HL-60 (cell line): ENCODE measurements around the gene DDR2.

Source experiments
- CTCF ChIP-seq: IDR thresholded peaks from one replicate; pipeline ENCODE4 v1.5.1; 2011; ENCODE audit warnings: low read length, control low read depth, inconsistent platforms; ENCODE audit not compliant: insufficient read depth
- TF ChIP-seq, protein P1 (sequence below): IDR thresholded peaks from 2 replicates; pipeline ENCODE4 v1.6.1; 2012; ENCODE audit warnings: low read depth; ENCODE audit not compliant: insufficient replicate concordance

DNA sequence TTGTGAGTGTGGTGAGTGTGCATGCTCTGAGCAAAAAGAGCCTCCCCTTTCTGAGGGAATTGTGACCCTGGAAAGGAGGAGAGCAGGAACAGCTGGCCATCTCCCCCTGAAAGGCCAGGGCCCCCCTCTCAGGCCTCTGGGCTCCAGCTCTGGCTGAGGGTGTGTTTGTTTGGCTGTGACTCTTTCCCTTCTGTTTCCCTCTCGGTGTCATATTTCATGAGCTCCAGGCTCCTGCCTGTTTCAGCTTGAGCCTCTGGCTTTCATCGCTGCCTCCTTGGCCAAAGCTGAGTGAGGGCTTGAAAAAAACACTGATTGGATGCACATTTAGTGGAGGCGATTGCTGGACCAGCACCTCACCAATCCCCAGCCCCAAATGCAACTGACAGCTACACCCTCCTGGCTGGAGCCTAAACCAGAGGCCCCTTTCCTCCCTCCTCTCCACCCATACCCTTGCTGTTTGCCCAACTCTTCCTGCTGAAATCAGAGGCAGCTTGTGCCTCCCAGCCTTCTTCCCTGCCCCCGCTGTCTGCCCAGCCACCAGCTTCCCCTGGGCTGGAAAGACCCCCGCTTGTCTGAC lies 64.1 kb downstream of the DDR2 start:
- TF ChIP-seq CTCF = no peak
- TF ChIP-seq, protein P1, sequence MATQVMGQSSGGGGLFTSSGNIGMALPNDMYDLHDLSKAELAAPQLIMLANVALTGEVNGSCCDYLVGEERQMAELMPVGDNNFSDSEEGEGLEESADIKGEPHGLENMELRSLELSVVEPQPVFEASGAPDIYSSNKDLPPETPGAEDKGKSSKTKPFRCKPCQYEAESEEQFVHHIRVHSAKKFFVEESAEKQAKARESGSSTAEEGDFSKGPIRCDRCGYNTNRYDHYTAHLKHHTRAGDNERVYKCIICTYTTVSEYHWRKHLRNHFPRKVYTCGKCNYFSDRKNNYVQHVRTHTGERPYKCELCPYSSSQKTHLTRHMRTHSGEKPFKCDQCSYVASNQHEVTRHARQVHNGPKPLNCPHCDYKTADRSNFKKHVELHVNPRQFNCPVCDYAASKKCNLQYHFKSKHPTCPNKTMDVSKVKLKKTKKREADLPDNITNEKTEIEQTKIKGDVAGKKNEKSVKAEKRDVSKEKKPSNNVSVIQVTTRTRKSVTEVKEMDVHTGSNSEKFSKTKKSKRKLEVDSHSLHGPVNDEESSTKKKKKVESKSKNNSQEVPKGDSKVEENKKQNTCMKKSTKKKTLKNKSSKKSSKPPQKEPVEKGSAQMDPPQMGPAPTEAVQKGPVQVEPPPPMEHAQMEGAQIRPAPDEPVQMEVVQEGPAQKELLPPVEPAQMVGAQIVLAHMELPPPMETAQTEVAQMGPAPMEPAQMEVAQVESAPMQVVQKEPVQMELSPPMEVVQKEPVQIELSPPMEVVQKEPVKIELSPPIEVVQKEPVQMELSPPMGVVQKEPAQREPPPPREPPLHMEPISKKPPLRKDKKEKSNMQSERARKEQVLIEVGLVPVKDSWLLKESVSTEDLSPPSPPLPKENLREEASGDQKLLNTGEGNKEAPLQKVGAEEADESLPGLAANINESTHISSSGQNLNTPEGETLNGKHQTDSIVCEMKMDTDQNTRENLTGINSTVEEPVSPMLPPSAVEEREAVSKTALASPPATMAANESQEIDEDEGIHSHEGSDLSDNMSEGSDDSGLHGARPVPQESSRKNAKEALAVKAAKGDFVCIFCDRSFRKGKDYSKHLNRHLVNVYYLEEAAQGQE = no peak
